Measurements from ENCODE around the gene PBX2.
"Not testable (repeated sequence)": the region's sequence is repeated elsewhere in the genome, so short reads cannot be mapped to it uniquely, and the experiment has no call there.

The PBX2 gene

GRCh38 chr6:32151181-32151862 lies 38.7 kb downstream of the PBX2 start:
- no peak for DNase-seq (ENCODE audit: low read depth in 3 of 3)

- no peak for DNase-seq (ENCODE audit: low read depth in 3 of 3)
These were observed 39.8 kb downstream of the PBX2 start for GRCh38 chr6:32149932-32150870.

- no peak for DNase-seq (ENCODE audit: low read depth in 3 of 3)
These were observed 40.8 kb downstream of the PBX2 start for GRCh38 chr6:32149092-32149755.

GRCh38 chr6:32148289-32149091 lies 41.5 kb downstream of the PBX2 start:
- peak; percentile 47 to 66 (median 65) for DNase-seq (ENCODE audit: low read depth in 3 of 3)

- DNase-seq (ENCODE audit: low read depth in 3 of 3) = no peak
These were observed 42.4 kb downstream of the PBX2 start for GRCh38 chr6:32147401-32148132.

- DNase-seq (ENCODE audit: low read depth in 3 of 3) = no peak
These were observed 43.3 kb downstream of the PBX2 start for GRCh38 chr6:32146687-32147086.

- DNase-seq (ENCODE audit: low read depth in 3 of 3) = no peak
These were observed 43.7 kb downstream of the PBX2 start for GRCh38 chr6:32146287-32146686.

- DNase-seq (ENCODE audit: low read depth in 3 of 3) = not testable (repeated sequence)
These were observed 45.8 kb downstream of the PBX2 start for GRCh38 chr6:32144238-32144637.

- DNase-seq (ENCODE audit: low read depth in 3 of 3) = no peak
These were observed 49.5 kb downstream of the PBX2 start for GRCh38 chr6:32140420-32141046.

- no peak for DNase-seq (ENCODE audit: low read depth in 3 of 3)
These were observed 50.4 kb downstream of the PBX2 start for GRCh38 chr6:32139590-32139989.

GRCh38 chr6:32137454-32137853 lies 52.5 kb downstream of the PBX2 start:
- no peak for DNase-seq (ENCODE audit: low read depth in 3 of 3)
